NCI-H2107 (cell line): ENCODE measurements around the gene DCANP1.

Source experiments
- DNase-seq: peaks from one replicate; lab custom pipeline; 2025; lab: John Stamatoyannopoulos, UW

DCANP1 gene

DNA sequence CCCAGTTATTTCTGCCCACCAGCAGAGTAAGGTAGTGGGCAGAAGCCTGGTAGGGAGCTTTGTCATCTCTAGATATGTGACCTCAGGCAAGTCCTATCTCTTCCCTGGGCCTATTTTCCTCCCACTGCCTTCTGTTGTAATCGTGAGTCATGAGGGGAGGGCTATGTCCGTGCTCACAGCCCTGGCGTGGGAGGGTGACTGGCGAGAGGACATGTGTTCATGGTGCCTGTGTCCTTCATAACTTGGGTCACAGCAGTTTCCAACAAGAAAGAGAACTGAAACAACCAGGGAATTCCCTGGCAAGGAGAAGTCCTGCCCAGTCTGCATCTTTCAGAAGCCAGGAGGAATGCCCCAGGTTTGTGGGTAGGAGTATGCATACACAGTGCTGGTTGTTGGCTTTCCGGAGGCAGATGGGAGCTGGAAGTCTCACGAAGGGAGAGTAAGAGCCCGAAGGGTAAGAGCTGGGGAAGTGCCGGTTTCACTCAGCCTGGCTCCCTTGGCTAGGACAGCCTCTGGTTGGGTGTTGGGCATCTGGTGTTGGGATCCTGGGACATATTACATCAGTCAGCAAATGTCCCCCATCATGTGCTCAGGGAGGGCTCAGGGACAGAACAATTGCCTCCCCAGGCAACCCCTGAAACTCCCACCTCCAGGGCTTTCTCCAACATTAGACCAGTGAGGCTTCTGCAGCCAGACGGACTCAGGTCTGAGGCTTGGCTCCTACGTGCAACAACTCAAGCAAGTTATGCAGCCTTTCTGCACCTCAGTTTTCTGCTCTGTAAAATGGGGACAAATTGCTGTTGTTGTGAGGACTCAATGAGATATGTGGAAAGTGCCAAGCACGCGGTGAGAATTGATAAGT, 9.3 kb upstream of the DCANP1 start:
- DNase-seq = no peak

DNA sequence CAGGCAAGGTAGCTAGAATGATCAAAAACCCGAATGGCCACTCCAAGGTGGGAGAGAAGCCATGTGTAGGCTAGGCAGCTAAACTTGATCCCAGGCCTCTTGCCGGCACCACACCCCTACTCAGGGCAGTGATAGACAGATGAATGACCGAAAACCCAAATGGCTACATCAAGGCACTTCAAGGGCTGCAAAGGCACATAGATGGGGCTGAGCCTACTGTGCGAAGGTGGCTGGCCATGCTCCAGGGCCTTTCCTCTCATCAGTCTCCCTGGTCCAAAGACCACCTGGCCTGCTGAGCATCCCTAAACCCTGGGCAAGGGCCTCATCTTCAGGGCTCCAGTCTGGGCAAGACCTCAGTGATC, 8.7 kb upstream of the DCANP1 start:
- DNase-seq = no peak

DNA sequence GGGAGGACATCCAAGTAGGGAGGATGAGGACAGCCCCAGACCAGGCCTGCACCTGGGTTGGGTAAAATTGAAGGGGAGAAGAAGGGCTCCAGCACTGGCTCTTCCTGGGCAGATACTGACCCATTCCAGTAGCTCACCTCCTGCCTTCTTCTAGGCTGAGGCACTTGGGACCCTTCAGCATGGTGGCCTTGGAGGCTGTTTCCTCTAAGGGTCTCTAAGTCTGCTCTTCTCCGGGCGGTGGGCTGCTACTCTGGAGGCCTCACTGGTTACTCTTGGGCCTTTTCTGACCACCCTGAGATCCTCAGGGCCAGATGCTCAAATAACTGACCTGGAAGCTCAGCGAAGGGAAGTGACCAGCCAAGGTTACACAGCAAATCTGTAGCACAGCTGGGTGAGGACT, 7.8 kb upstream of the DCANP1 start:
- no peak for DNase-seq

DNA sequence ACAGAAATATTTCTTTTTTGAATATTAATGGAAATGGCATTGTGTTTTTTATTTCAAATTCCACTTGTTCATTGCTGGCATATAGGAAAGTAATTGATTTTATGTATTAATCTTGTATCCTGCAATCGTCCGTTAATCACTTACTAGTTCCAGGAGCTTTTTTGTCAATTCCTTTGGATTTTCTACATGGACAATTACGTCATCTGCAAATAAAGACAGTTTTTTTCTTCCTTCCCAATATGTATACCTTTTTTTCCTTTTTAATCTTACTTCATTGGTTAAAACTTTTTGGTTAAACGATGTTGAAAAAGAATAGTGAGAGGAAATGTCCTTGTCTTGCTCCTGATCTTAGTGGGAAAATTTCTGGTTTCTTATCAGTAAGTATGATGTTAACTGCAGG, 6.5 kb upstream of the DCANP1 start:
- DNase-seq = no peak

DNA sequence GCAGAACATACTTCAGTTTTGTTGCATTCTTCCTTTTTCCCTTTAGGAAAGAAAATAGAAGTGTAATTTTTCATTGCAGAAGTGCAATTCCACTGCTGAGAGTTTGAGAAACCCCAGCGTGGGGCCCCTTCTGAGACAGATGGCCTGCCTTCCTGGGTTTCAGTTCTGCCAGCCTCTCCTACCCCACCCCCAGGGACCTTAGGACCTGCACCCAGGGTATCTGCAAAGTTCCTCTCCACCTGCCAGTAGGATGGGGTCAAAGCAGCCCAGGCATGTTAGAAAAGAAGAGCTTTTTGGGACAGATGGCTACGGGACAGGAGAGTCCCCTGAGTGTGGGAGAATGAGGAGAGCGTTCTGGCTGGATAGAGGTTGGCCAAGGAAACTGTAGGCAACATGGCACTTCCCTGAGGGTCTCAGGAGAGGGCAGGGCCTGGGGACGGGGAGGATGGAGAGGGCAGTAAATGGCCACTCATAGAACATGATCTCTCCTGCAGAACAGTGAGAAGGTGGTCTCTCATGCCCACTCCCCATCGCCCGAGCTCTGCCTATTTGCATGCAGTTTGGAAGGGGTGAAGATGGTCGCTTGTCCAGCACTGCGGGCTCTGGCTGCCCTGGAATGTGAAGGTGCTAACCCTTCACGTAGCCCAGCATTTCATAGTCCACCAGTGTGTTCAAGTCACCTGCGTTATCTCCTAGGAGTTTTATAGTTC, 5.3 kb upstream of the DCANP1 start, which contains the start of gene TIFAB:
TSS of gene TIFAB (minus strand) at position 31 of the 710 bp plus-strand sequence. CDS start 2,412 bp downstream, outside the sequence.
- no peak for DNase-seq

GRCh38 chr5:135451581-135452320, 4.6 kb upstream of the DCANP1 start:
- no peak for DNase-seq

DNA sequence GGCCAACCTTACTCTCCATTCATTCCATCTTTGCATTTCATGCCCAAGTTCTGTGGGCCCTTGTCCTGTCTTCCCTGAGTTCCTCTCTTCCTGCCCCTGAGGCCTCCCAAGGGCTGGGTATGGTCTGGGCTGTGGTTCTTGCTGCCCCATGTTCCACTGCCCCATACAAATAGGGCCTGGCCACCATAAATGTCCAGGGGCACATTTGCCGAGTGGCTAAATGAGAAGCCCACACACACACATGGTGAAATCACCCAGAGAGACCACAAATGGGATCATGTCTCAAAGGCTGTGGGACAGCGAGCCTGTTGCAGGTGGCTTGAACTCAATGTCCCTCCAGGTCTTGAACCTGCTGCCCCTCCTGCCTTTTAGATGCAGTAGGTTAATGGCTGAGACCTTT, 3.8 kb upstream of the DCANP1 start:
- no peak for DNase-seq

DNA sequence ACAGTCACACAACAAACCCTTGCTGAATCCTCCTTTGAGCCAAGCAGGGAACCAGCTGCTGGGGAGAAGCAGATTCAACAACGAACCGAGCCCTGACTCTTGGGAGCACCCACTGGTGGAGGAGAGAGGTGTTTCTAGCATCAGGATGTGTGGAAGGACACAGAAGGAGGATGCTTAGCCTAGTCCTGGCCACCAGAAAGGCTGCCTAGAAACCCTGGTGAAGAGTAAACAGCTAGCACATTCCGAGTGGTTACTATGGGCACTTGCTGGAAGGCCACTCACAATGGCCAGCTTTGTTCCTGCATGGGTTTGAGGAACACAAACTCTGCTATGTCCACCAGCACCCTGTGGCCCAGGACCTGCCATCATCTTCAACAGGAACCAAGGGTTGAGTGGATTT, 3.2 kb upstream of the DCANP1 start:
- DNase-seq = no peak

- DNase-seq = no peak
Observed at GRCh38 chr5:135449644-135450043, 2.5 kb upstream of the DCANP1 start.

- no peak for DNase-seq
Observed at GRCh38 chr5:135448791-135449507, 1.8 kb upstream of the DCANP1 start.

GRCh38 chr5:135448071-135448739, 1.1 kb upstream of the DCANP1 start:
- DNase-seq = no peak

- no peak for DNase-seq
Observed at GRCh38 chr5:135446615-135447014, 533 bp downstream of the DCANP1 start.

- no peak for DNase-seq
Observed at GRCh38 chr5:135446206-135446605, 942 bp downstream of the DCANP1 start.

DNA sequence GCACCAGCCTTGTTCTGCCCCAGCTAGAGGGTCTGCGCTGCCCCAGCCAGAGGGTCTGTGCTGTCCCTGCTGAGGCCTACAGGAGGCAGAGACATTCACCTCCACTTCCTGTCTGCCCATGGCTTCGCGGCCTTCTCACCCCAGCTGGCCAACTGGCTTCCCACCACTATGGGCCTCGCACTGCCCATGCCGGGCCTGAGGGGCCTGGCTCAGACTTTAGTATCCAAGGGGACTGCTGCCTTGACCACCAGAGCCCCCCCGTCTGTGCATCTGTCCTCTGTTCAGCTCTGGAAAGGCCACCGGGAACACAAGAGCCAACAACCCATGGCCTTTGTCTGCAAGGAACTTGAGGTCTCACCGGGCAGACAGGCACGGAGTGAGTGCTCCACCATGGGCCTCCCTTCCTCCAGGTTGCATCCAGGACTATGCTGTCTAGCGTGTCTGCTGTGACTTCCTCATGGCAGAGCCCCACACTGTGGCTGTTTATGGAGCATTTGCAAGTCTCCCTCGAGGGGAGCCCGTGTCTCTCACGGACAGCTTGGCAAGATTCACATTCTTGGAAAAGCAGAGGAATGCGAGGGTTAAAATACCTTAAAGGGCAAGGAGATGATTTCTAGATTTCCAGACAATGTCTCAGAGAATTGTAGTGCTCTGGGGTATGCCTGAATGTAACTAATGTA, 1.7 kb downstream of the DCANP1 start:
- no peak for DNase-seq

DNA sequence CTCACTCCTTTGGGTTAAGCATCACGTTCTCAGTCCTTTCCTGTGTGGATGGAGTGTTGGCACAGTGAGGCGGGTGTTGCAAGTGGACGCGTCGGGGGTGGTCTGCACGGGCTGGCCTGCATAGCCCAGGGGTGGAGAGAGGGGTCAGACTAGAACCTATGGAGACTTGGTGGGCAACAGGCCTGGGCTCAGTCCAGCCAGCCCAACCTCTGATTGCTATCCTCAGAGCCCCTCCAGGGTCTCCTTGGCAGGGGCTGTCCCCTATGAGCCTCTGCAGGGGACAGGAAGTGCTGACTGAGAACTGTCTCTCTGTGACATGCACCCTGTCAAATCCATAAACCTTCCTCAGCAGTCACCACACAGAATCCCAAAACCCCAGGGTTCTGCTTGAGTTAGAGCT, 2.3 kb downstream of the DCANP1 start:
- DNase-seq = no peak

- DNase-seq = no peak
Observed at GRCh38 chr5:135444360-135444759, 2.8 kb downstream of the DCANP1 start.

DNA sequence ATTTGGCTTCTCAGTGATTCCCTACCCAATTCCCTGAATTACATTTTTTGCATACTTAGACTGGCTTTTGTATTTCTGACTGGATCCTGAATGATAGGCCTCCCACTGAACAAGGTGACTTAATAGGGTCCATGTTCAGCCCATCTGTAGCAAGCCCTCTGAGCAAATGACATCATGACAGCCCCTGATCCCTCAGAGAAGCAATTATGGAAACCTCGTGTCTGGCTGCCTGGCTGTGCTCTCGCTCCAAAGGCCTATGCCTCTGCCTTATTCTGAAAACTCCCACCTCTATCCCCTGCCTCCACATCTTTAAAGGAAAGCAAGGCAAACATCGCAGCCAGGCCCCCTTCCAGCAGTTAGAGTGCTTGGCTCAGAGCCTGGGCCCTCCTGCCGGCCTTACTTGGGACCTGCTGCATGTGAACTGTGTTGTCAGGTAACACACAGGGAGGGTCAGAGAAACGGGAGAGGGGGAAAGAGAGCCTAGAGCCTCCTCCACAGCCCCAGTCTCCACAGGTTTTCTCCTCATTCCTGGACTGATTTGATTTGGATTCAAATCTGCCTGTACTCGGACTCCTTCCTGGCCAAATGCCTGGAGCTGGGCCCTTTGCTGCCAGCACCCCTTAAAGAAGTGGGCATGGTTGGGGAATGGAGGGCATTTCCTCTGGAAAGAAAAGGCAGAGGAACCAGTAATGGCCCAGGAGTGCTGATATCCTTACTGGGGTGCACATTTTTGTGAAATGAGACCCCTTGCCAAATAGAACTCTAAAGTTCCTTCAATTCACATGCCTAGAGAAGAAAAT, 3.8 kb downstream of the DCANP1 start:
- DNase-seq = no peak

DNA sequence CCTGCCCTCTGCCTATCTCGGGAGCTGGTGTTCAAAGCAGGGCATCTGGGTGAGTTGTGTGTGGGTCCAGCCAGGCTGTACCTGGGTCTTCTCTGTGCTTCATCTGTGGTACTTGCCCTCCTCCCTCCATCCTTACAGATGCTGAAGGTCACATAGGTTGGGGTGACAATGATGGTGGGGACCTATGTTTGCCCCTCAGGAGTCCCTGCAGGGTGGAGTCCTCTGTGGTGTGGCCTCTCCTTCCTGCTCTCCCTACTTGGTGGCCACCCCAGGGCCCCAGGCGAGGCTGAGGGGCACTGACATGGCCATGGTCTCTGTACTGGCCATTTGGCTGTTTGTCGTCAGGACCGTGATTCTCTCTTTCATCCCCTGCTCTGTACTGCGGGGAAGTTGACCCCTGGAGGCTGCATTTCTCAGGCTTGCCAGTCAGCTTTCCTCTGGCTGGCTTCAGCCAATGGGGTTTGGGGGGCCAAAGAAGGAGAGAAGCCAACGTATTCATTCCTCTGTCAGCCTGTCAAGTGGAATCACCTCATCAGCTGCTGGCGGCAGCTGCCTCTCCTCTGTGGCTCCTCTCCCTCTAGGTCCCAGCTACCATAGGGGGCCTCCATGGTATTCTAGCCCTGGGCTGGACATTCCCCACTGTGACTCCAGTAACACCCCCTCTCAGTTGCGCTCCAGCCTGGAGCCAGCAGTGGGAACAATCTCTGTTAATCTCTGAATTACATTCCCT, 4.6 kb downstream of the DCANP1 start:
- DNase-seq = no peak

DNA sequence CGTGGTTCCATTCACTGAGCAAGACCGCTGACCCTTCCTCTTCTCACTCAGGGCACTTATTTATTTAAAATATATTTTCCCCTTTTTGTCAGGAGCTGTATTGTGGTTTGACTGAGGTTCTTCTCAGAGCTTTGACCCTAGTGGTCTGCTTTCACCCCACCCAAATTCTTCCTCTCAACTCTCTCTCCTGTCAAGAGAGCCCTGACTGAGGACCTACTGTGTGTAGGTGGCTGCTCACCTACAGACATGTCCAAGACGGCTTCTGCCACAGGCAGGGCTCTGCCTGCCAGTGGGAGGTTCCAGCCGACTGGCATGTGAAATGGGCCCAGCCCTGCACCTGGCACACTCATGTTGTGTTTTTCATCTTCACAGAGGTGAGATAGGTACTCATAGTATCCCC, 5.2 kb downstream of the DCANP1 start:
- no peak for DNase-seq
